NCI-H146 treated with DMSO at 0.1 percent for 48 hours (cell line): Measurements from ENCODE around the gene HRAS.

Experiments used
- DNase-seq: peaks from one replicate; lab custom pipeline; 2025; ENCODE audit not compliant: unreplicated experiment; lab: John Stamatoyannopoulos, UW

The HRAS gene

DNA sequence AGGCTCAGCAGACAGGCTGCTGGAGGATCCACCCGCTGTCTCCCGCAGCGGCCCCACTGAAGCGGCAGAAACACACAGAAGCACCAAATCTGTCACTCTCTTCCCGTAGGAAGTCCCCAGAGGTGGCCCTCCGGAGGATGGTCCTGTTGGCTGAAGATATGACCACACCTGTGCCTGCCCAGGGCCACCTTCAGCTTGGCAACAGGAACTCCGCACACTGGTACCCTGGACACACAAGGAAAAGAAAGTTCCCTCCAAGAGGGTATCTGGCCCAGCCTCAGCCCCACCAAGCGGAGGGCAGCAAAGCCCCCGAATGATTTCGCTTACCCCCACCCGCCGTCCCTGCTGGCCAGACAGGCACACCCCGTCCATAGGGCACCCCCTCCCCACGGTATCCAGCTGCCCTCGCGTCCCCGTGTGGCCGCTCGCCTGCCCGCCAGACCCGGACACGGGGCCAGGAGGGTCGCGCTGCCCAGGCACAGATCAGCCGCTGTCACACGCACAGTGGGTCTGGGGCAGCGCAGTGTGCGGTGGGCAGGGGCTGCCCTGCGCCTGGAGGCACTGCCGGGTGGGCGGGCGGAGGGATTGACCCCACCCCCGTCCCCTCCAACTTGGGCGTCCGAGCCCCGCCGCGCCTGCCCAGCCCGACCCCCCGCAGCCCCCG, 32.4 kb upstream of the HRAS start:
- DNase-seq, result no peak

GRCh38 chr11:567011-567628, 31.7 kb upstream of the HRAS start:
- no peak for DNase-seq

- no peak for DNase-seq
Measured at GRCh38 chr11:565921-566509, 30.6 kb upstream of the HRAS start.

- DNase-seq, result no peak
Measured at GRCh38 chr11:563812-564578, 28.6 kb upstream of the HRAS start.

- no peak for DNase-seq
Measured at GRCh38 chr11:563066-563811, 27.9 kb upstream of the HRAS start.

- DNase-seq, result no peak
Measured at GRCh38 chr11:562046-562645, 26.8 kb upstream of the HRAS start.

DNA sequence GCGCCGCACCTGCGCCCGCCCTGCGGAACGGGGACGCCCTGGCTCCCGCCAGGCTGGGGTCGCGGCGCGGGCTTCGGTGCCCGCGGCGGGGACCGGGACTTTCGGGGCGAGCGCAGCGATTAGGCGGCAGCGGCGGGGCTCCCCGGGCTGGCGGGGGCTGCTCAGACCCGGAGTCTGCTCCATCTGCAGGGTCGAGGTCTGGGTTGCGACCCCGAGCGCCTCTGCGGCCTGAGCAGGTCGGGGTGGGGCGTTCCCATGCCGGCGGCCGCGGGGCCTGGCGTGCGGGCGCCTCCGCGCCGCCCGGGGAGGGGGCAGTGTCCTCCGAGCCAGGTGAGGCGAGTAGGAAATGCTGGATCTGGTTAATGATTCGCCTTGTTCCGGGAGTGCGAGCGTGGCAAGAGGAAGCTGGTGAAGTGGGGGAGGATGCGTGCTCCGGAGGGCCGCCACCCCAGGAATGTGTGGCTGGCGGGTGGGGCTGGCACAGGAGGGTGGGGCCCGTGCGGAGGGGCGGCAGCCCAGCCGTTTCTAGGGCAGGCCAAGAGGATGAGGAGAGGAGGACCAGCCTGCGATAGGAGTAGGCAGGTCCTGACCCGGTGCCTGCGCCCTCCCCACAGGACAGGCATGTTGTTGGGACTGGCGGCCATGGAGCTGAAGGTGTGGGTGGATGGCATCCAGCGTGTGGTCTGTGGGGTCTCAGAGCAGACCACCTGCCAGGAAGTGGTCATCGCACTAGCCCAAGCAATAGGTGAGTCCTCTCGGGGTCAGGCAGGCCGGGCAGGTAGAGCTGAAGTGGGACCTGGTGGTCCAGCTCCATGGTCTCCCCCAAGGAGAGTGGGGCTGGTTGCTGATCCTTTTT, 26.0 kb upstream of the HRAS start:
- DNase-seq, result no peak

DNA sequence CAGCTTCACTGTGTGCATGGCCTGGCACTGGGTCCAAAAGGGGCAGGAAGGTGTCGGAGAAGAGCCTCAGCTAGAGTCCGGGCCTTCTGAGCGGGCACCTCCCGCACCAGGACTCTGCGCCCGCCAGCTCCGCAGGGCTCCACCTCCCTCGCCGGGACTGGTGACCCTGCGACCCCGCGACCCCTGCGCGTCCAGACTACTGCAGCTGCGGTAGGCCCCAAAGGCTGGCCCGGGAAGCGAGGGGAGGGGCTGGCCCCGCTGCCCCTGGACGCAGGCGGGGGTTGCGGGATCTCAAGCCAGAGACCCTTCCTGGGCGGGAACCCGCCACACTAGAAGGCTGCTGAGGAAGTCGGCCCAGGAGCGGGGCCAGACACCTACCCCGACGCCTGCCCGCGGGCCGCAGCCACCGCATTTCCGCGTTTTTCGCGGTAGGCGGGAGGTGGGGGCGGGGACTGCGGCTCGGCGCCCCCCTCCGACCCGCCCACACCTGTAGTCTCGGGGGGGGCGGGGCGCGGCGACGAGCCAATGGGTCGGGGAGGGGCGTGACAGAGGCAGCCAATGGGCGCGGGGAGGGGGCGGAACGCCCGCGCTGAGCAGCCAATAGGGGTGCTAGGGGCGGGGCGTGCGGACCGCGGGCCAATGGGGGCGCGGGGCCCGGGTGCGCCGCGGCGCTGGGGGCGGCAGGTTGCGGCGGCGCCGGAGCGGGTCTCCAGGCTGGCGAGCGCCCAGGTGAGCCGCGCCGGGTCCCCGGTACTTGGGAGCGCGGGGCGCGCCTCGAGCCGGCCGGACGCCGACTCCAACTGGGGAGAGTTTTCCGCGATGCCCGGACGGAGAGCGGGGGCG, 25.1 kb upstream of the HRAS start, which contains the start of the genes LMNTD2 and RASSF7:
TSS of gene LMNTD2 (minus strand) at position 434 of the 843 bp plus-strand sequence. CDS start at position 412, 22 bp downstream.
TSS of gene RASSF7 (plus strand) at position 666 of the 843 bp plus-strand sequence. CDS start 799 bp downstream, outside the sequence.
- peak; percentile 78 for DNase-seq

DNA sequence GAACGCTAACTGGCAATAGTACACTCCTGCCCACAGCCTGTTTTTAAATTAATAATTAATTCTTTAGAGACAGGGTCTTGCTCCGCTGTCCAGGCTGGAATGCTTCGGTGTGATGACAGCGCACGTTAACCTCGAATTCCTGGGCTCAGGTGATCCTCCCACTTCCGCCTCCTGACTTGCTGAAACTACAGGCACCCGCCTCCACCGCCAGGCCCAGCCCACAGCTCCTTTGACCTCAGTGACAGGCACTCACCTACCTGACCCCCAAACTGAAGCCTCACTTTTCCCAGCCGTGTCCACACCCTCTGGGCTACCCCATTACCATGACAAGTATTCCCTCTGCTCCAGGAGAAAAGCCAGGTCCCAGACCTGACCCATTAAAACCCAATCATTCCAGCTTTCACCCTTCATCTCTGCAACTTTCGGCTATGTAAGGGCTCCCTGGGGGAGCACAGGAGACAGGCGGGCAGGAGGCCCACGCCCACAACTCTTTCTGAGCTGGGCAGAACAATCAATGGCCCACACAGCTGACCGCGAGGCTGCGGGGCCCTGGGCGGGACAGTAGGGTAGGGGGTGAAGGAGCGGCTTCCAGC, 24.4 kb upstream of the HRAS start:
- no peak for DNase-seq

DNA sequence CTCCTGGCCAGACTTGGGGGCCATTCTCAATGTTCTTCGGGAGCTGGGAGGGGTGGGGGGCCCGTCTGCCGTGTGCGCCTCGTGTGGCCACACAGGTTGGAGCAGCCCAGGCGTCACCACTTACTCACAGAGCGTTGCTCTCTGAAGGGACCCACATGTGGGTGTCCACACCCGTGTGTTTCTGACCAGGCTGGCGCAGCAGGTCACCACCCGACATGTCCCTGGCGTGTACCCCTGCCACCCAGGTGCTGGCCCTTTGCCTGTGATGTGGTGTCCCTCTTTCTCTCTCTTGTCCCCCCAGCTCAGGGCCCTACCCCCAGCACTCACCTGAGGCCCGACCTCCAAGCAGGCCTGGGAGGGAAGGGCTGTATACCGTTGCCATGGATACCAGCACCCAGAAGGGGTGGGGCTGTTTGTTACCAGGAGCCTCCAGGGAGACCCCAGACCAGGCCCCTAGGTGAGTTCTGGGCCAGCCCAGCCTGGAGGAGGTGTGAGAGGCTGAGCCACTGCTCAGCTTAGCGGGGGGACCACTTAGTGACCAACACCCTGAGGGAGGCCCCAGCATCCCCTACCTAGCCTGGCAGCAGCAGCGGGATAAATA, 23.7 kb upstream of the HRAS start:
- no peak for DNase-seq

GRCh38 chr11:558503-558902, 23.1 kb upstream of the HRAS start:
- no peak for DNase-seq

DNA sequence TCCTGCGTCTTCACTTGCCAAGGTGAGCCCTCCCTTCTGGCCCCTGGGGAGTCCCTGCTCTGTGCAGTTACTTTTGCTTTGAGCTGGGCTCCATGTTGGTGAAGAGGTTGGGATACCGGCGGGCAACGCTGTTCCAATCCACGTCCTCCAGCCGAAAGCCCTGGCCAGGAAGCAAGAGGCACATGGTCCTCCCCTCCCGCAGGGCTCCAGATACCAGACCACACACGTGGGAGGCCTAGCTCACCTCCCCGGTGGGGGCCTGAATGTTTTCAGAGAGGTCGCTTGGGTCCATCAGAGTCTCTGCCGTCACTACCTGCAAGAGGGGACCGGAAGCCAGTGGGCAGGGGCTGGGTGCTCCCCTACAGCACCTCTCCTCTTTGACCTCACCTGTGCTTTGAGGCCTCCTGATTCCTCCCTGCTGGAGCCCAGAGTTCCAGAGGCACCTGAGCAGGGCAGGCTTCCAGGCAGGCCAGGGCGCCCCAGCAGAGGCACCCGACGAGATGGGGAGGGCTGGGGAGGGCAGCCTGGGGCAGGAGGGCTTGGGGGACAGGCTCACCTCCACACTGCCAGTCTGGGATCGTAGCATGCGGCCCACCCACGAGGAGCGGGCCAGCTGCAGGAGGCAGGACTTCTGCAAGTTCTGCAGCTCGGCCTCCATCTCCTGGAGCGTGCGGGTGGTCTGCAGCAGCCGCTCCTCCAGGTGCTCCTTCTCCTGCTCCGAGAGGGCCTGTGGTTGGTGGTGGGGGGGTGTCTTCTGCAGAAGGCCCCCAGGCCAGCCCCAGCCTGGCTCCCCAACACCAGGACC, 22.2 kb upstream of the HRAS start:
- no peak for DNase-seq

GRCh38 chr11:556662-557256, 21.4 kb upstream of the HRAS start:
- no peak for DNase-seq

- DNase-seq, result no peak
Measured at GRCh38 chr11:555780-556661, 20.6 kb upstream of the HRAS start.

- DNase-seq, result peak; percentile 78
Measured at GRCh38 chr11:555227-555779, 19.9 kb upstream of the HRAS start.
